HL-60 (cell line): ENCODE data around the gene BMX.

Experiments used
- GABPA ChIP-seq: IDR thresholded peaks from 2 replicates; pipeline ENCODE4 v1.6.1; 2012; ENCODE audit warnings: low read depth
- POLR2AphosphoS5 ChIP-seq: IDR thresholded peaks from 2 replicates; pipeline ENCODE4 v1.6.1; 2012; ENCODE audit warnings: low read depth
- REST ChIP-seq: IDR thresholded peaks from 2 replicates; pipeline ENCODE4 v1.6.1; 2012; ENCODE audit warnings: low read depth; ENCODE audit not compliant: insufficient replicate concordance
- SPI1 ChIP-seq: IDR thresholded peaks from 2 replicates; pipeline ENCODE4 v1.6.1; 2012; ENCODE audit warnings: low read depth, mild to moderate bottlenecking, borderline replicate concordance
- TF ChIP-seq, protein P1 (sequence below): IDR thresholded peaks from one replicate; pipeline ENCODE4 v1.5.1; 2011; ENCODE audit warnings: low read length, control low read depth, inconsistent platforms; ENCODE audit not compliant: insufficient read depth

DNA sequence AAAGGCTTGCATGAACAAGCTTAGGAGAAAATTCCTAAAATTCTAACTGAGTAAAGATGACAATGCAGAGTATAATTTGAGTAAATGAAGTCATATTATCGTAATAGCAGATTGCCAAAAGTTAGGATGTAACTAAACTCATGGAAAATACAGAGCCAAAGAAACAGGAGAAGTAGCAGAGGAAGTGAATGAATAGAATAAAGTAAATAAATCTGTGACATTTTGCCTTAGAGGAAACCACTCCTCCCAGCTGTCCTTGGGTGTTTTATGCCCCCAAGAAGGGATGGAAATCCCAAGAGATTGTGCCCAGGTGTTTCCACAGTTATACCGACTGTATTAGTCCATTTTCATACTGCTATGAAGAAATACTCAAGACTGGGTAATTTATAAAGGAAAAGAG is 1.9 kb upstream of the BMX start:
- TF ChIP-seq, protein P1, sequence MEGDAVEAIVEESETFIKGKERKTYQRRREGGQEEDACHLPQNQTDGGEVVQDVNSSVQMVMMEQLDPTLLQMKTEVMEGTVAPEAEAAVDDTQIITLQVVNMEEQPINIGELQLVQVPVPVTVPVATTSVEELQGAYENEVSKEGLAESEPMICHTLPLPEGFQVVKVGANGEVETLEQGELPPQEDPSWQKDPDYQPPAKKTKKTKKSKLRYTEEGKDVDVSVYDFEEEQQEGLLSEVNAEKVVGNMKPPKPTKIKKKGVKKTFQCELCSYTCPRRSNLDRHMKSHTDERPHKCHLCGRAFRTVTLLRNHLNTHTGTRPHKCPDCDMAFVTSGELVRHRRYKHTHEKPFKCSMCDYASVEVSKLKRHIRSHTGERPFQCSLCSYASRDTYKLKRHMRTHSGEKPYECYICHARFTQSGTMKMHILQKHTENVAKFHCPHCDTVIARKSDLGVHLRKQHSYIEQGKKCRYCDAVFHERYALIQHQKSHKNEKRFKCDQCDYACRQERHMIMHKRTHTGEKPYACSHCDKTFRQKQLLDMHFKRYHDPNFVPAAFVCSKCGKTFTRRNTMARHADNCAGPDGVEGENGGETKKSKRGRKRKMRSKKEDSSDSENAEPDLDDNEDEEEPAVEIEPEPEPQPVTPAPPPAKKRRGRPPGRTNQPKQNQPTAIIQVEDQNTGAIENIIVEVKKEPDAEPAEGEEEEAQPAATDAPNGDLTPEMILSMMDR = no peak
- TF ChIP-seq REST (no peak), POLR2AphosphoS5 (no peak), SPI1 (no peak), GABPA (no peak)
